NCI-H2081 (cell line): Measurements from ENCODE around the gene MEN1.
A peak's percentile ranks its signal among the peaks of the same experiment; 100 is the strongest.
"Not testable (repeated sequence)": the region's sequence is repeated elsewhere in the genome, so short reads cannot be mapped to it uniquely, and the experiment has no call there.

ENCODE experiments used
- DNase-seq, 2 experiments: peaks; one replicate each; lab custom pipeline; 2025; lab: John Stamatoyannopoulos, UW

MEN1 gene

GRCh38 chr11:64832467-64833197, 22.3 kb upstream of the MEN1 start:
- no peak for DNase-seq

GRCh38 chr11:64831411-64831891, 21.1 kb upstream of the MEN1 start:
- no peak for DNase-seq

- DNase-seq: no peak
These were observed 19.3 kb upstream of the MEN1 start for GRCh38 chr11:64829536-64830251.

DNA sequence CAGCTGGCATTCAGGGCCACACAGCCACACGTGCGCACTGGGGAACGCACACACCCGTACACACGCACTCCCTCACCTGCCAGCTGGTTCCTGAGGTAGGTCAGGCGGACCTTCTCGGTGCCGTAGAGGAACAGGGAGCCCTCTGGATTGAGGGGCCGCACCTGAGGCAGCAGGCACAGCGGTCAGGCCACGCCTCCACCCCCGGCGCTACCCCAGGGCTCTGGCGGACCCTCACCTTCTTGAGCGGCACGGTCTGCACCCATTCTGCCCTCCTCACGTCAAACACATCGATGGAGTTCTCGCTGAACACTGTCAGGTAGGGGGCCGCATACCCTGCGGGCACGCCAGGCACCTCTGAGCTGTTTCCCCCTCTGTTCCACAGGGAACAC, 17.1 kb upstream of the MEN1 start:
- DNase-seq: no peak

DNA sequence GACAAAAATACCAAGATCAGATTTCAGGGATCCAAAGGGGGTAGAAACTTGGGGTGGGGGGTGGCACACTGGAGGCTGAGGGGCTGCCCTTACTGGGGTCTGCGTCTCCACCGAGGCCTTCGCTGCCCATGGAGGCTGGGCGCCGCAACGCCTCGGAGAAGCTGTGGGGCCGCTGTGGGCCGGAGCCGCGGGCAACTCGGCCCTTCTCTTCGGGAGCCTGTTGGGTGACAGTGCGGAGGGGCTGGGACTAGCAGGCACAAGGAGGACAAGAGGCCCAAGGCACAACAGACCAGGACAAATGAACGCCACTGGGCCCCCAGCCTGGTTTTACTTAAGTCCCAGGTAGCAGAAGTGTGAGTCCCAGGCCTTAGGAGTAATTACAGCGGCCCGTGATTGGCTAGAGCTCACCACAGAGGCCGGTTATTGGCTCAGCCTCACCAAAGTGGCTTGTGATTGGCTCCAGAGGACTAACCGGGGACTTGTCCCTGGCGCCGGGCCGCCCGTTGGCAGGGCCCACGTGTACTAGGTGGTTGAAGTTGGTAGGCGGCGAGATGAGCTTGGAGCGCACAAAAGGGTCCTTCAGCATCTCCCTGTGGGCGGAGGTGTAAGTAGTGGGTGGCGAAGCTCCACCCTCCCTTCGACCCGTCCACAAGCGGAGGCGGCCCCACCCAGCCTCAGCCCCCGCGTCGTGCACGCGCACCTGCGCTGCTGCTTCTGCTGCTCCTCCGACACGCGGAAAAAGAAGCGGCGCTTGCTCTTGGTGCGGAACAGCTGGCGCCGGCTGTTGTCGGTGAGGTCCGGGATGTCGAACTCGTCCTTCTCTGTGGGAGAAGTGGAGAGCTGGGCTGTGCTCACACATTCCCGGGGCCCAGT, 16.5 kb upstream of the MEN1 start:
- no peak for DNase-seq

DNA sequence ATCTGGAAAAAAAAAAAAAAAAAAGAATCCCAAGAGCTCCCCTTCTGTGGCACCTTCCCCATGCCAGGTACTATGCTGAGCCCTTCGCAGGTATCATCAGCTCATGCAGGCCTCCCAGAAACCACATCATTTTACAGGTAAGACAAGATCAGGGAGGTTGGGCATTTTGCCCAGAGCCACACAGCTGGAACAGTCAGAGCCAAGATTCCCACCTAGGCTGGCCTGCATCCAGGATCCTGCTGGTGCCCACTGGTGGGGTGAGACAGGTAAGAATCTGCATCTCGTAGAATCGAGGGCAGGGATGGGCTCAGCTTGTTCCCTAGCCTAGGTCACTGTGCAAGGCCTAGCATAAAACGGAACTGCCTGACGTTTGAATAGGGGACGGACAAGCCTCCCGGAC, 15.7 kb upstream of the MEN1 start:
- DNase-seq: no peak

GRCh38 chr11:64823568-64824119, 13.3 kb upstream of the MEN1 start:
- DNase-seq: no peak

DNA sequence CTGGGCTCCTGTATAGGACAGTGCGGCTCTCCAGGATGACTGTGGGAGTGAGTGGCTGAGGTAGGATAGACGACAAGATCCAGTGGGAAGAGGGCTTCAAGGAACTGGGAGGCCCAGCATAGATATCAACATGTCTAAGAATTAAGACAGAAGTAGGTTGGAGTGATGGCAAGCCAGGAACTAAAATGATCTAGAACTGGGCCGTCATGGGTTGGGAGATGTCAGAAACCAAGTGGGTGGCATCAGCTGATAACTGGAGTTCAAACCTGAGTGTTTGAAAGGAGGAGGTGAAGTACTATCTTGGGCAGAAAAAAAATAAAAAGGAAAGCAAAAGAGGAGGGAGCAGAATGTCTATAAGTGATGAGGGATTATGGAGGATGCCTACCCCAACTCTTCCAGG, 7.1 kb upstream of the MEN1 start:
- no peak for DNase-seq

DNA sequence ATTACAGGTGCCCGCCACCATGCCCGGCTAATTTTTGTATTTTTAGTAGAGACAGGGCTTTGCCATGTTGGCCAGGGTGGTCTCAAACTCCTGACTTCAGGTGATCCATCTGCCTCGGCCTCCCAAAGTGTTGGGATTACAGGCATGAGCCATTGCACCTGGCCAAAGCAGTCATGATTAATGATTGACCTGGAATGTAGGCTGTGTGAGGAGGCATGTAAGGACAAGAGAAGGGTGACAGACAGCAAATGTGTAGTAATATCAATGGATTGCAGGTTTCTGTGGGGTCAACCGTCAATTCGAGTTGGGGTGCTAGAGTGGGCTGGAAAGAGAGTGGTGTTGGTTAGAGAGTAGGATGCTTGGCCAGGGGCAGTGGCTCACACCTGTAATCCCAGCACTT, 5.1 kb upstream of the MEN1 start:
- DNase-seq: not testable (repeated sequence)

- DNase-seq: no peak
These were observed 4.4 kb upstream of the MEN1 start for GRCh38 chr11:64814712-64815187.

GRCh38 chr11:64813826-64814225, 3.5 kb upstream of the MEN1 start:
- no peak for DNase-seq

DNA sequence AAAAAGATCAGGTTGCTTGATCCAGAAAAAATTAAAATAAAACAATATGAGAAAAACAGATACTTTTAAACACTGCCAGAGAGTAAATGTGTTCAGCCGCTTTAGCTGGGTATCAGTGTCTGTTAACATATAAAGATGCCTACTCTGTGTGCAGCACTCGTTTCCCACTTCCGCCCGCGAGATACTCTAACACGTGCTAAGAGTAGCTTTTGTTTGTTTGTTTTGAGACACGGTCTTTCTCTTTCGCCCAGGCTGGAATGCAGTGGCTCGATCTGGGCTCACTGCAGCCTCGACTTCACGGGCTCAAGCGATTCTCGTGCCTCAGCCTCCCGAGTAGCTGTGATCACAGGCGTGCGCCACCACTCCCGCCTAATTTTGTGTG, 531 bp upstream of the MEN1 start:
- DNase-seq: peak in 1 of 2 experiments; percentile 72

DNA sequence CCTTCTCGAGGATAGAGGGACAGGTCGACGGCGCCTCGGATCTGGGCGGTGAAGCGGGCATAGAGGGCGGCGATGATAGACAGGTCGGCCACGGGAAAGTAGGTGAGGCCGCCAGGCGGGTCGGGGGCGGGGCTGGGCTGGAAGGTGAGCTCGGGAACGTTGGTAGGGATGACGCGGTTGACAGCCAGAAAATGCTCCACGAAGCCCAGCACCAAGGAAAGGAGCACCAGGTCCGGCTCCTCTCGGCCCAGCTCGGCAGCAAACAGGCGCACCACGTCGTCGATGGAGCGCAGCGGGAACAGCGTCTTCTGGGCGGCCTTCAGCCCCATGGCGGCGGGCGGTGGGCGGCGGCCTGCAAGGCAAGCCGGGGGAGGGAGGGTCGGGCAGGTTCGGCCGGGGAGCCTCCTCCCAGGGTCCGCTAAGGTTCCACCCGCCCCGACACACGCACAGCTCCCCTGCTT, 540 bp downstream of the MEN1 start:
- DNase-seq: no peak

GRCh38 chr11:64805481-64805880, 4.9 kb downstream of the MEN1 start:
- DNase-seq: no peak

DNA sequence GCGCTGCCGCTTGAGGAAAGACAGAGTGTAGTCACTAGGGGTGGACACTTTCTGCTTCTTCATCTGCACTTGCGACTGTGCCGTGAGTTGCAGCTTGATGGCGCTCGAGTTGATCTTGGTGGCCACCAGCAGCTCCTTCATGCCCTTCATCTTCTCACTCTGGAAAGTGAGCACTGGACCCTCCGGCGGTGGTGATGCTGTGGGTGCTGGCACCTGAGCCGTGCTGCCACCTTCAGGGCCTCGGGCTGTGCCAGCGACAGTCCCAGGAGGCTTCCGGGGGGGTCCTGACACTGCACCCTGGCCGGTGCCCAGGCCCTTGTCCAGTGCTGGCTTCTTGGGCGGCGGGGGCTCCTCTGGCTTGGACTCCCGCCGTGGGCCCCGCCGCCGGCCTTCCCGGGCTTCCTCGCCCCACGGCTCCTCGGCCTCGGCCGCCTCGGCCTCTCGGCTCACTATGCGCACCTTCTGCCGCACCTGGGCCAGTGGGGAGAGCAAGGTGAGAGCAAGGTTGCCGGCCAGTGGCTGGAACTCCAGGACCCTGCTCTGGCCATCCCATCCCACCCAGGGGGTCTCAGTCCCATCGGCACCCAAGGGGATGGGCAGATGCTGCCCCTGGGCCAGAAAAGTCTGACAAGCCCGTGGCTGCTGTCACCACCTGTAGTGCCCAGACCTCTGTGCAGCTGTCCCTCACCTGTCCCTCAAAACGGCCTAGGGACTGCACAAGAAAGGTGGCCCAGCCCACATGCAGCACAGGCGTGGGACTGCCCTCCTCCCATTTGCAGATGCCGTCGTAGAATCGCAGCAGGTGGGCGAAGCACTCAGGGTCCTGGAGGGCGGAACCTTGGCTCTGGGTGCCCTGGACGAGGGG, 5.8 kb downstream of the MEN1 start:
- no peak for DNase-seq

GRCh38 chr11:64803846-64804345, 6.5 kb downstream of the MEN1 start:
- no peak for DNase-seq

DNA sequence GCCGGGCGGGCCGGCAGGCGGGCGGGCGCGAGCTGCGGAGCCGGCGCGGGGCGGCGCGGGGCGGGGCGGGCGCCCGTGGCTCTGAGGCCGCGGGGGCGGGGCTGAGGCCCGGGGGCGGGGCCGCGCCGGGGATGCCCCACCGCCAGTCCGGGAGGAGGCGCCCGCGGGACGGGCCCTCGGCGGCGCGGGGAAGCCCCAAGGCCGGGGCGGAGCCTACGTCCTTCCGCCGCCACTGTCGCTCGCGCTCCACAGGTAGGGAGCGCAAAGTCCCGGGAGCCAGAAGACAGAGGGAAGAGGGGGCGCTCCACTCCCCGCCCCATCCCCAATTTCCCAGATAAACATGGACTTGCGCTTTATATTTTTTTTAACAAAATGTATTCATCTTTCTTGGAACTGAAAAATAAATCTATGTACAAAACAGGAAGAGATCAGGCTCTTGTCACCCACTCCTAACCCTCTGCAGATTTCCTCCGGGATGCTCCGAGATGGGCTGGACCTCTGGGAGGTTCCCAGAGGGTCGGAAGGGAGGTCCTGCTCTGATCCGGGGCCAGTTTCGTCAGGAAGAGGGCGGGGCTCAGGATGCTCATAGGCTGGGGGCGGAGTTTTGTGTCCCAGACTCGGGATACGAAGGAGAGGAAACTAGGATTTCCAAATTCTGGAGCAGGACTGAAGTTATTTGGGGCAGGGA, 7.0 kb downstream of the MEN1 start, which contains the start of gene MAP4K2:
MAP4K2 (minus strand) TSS at position 57 of the 688 bp plus-strand sequence. CDS start 65 bp downstream, outside the sequence.
- peak; percentile 77 to 87 for DNase-seq

DNA sequence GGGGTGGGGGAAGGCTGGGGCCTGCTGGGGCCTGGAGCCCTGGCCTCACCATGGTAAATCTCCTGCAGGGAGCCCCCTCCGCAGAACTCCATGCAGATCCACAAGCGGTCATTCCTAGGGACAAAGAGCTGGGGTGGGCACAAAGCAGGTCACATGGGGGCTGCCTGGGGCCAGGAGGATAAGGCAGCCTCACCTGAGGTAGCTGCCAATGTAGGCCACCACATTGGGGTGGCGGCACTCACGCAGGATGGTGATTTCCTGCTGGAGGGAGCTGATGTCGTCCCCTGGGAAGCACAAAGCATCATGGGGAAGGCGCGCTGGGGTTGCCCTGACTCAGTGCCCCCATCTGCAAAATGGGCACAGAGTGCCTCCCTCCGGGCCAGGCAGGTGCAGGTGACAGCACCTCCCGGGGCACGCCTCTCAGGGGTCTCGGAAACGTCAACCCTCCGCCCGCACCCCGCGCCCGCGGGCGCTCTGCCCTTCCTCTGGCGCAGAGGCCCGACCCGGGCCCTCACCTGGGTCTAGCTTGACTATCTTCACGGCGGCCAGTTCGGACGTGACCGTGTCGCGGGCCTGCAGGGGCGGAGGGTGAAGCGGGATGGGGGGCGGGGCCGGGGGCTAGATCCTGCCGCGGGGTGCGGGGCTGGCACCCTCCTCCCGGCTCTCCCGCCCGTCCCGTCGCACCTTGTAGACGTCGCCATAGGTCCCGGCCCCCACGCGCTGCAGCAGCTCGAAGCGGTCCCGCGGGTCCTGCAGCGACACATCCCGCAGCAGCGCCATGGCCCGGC, 7.8 kb downstream of the MEN1 start:
- peak in 1 of 2 experiments; percentile 11 for DNase-seq
